ENCODE results near the gene TICAM2. TPM values are rescaled to one million over a fixed set of nuclear protein-coding genes. Genes with fewer than 3 reads are reported as not detected.

The TICAM2 gene
- total RNA-seq, 4 donors from 2014 or later = 1.2 to 3.9 (median 1.7) TPM

- DNase-seq (ENCODE audit: low spot score) = no peak
- no peak for ATAC-seq (ENCODE audit: low FRiP score)
- TF ChIP-seq CTCF (IDR thresholded peaks at IDR 0.05) = no peak
Measured at GRCh38 chr5:115594128-115595047, 7.9 kb downstream of the TICAM2 start.

GRCh38 chr5:115589043-115589442 is 13.2 kb downstream of the TICAM2 start:
- ATAC-seq (ENCODE audit: low FRiP score) (no peak), DNase-seq (ENCODE audit: low spot score) (no peak)
- no peak for TF ChIP-seq CTCF (IDR thresholded peaks at IDR 0.05)

- DNase-seq (ENCODE audit: low spot score) (no peak), ATAC-seq (ENCODE audit: low FRiP score) (no peak)
- TF ChIP-seq CTCF (IDR thresholded peaks at IDR 0.05) = no peak
Measured at GRCh38 chr5:115588640-115589039, 13.6 kb downstream of the TICAM2 start.

GRCh38 chr5:115586525-115587146 is 15.6 kb downstream of the TICAM2 start:
- ATAC-seq (ENCODE audit: low FRiP score) (no peak), DNase-seq (ENCODE audit: low spot score) (no peak)
- TF ChIP-seq CTCF (IDR thresholded peaks at IDR 0.05) = no peak

GRCh38 chr5:115585265-115585664 is 17.0 kb downstream of the TICAM2 start:
- DNase-seq (ENCODE audit: low spot score) (no peak), ATAC-seq (ENCODE audit: low FRiP score) (no peak)
- TF ChIP-seq CTCF (IDR thresholded peaks at IDR 0.05) = no peak

GRCh38 chr5:115584501-115584900 is 17.8 kb downstream of the TICAM2 start:
- no peak for TF ChIP-seq CTCF (IDR thresholded peaks at IDR 0.05)
- ATAC-seq (ENCODE audit: low FRiP score) (no peak), DNase-seq (ENCODE audit: low spot score) (no peak)

Data from omental fat pad (tissue), 4 donors.